GM23338 (cell line): ENCODE data around the gene NGB. TPM values are rescaled to one million over a fixed set of nuclear protein-coding genes. Genes with fewer than 3 reads are reported as not detected.

Experiments
- ATAC-seq: fragments of 200-7000 bp; cut with Tn5 transposase; 3 replicates; pipeline ENCODE4 v1.9.1; 2020
- DNase-seq: peaks from one replicate; pipeline ENCODE4 v3.0.0-alpha.2; 2015; ENCODE audit warnings: low spot score
- H2AFZ ChIP-seq: fragments of 200-600 bp; sonication (generic); 2 replicates; pipeline ENCODE4 v1.8.0; 2016; ENCODE audit warnings: antibody characterized with exemption, mild to moderate bottlenecking, moderate library complexity
- H3F3A ChIP-seq: fragments of 200-600 bp; sonication (generic); replicated peaks from 2 replicates; pipeline ENCODE4 v1.8.0; 2017; ENCODE audit warnings: antibody characterized with exemption, mixed run types, low read depth
- H3K27ac ChIP-seq: fragments of 200-600 bp; sonication (generic); 2 replicates; pipeline ENCODE4 v1.6.1; 2016; ENCODE audit warnings: low read depth
- H3K27me3 ChIP-seq: fragments of 200-600 bp; sonication (generic); 2 replicates; pipeline ENCODE4 v1.8.0; 2016; ENCODE audit warnings: mild to moderate bottlenecking, mixed run types, moderate library complexity; ENCODE audit not compliant: insufficient read depth
- H3K36me3 ChIP-seq: fragments of 200-600 bp; sonication (generic); 2 replicates; pipeline ENCODE4 v1.8.0; 2016; ENCODE audit warnings: mild to moderate bottlenecking; ENCODE audit not compliant: insufficient read depth
- H3K4me1 ChIP-seq: fragments of 200-600 bp; sonication (generic); 2 replicates; pipeline ENCODE4 v1.8.0; 2016; ENCODE audit warnings: mild to moderate bottlenecking, moderate library complexity; ENCODE audit not compliant: insufficient read depth
- H3K4me2 ChIP-seq: fragments of 200-600 bp; sonication (generic); 2 replicates; pipeline ENCODE4 v1.7.1; 2017; ENCODE audit warnings: mixed run types
- H3K4me3 ChIP-seq: fragments of 200-600 bp; sonication (generic); 2 replicates; pipeline ENCODE4 v1.6.1; 2016; ENCODE audit warnings: mixed run types
- H3K79me2 ChIP-seq: fragments of 200-600 bp; sonication (generic); replicated peaks from 2 replicates; pipeline ENCODE4 v1.8.0; 2017; ENCODE audit warnings: mild to moderate bottlenecking; ENCODE audit not compliant: insufficient read depth
- H3K9me2 ChIP-seq: fragments of 200-600 bp; sonication (generic); 2 replicates; pipeline ENCODE4 v1.8.0; 2017; ENCODE audit not compliant: insufficient read depth
- H4K20me1 ChIP-seq: fragments of 200-600 bp; sonication (generic); replicated peaks from 2 replicates; pipeline ENCODE4 v1.8.0; 2017; ENCODE audit warnings: mild to moderate bottlenecking; ENCODE audit not compliant: insufficient read depth
- H3K27ac Mint-ChIP-seq: 2 replicates; pipeline ENCODE4 v1.8.0; 2020; ENCODE audit warnings: inconsistent platforms, mild to moderate bottlenecking, moderate library complexity, mixed read lengths
- H3K27me3 Mint-ChIP-seq: 3 replicates; pipeline ENCODE4 v1.8.0; 2022; ENCODE audit warnings: low read depth, mild to moderate bottlenecking, moderate library complexity, mixed read lengths, inconsistent platforms; ENCODE audit not compliant: insufficient read depth, poor library complexity
- H3K36me3 Mint-ChIP-seq: 3 replicates; pipeline ENCODE4 v1.8.0; 2021; ENCODE audit warnings: low read depth, mild to moderate bottlenecking, inconsistent platforms, moderate library complexity, mixed read lengths
- H3K4me1 Mint-ChIP-seq: 3 replicates; pipeline ENCODE4 v1.8.0; 2020; ENCODE audit warnings: mild to moderate bottlenecking, inconsistent platforms, mixed read lengths
- H3K4me3 Mint-ChIP-seq: 3 replicates; pipeline ENCODE4 v1.8.0; 2021; ENCODE audit warnings: moderate library complexity, mild to moderate bottlenecking, inconsistent platforms, mixed read lengths
- H3K9me3 Mint-ChIP-seq: 3 replicates; pipeline ENCODE4 v1.8.0; 2020; ENCODE audit warnings: moderate library complexity, mild to moderate bottlenecking, inconsistent platforms, mixed read lengths
- EZH2 ChIP-seq: fragments of 200-600 bp; sonication (generic); IDR thresholded peaks from one replicate; pipeline ENCODE4 v1.8.0; 2017; ENCODE audit warnings: antibody characterized with exemption, mild to moderate bottlenecking, low read depth; ENCODE audit not compliant: unreplicated experiment
- EZH2phosphoT487 ChIP-seq: fragments of 200-600 bp; sonication (generic); IDR thresholded peaks from one replicate; pipeline ENCODE4 v1.8.1; 2018; ENCODE audit warnings: antibody characterized with exemption; ENCODE audit not compliant: unreplicated experiment
- JUNB ChIP-seq: IDR thresholded peaks from one replicate; pipeline ENCODE4 v1.6.1; 2016; ENCODE audit warnings: antibody characterized with exemption; ENCODE audit not compliant: unreplicated experiment
- STAT1 ChIP-seq: IDR thresholded peaks from one replicate; pipeline ENCODE4 v1.6.1; 2016; ENCODE audit warnings: antibody characterized with exemption; ENCODE audit not compliant: unreplicated experiment
- ZNF114 ChIP-seq: fragments of 250-450 bp; sonication (Bioruptor Pico); IDR thresholded peaks from 2 replicates; pipeline ENCODE4 v1.5.0; 2020; ENCODE audit warnings: mild to moderate bottlenecking, moderate library complexity
- ZNF331 ChIP-seq: fragments of 250-450 bp; sonication (Bioruptor Pico); IDR thresholded peaks from 2 replicates; pipeline ENCODE4 v1.5.0; 2020; ENCODE audit warnings: low read depth, mild to moderate bottlenecking, moderate library complexity
- polyA plus RNA-seq: library from polyadenylated mRNA; unstranded; fragments of >200 nt; fragmentation: Nextera tagmentation; extraction: Ambion mirVana; gene quantifications from 2 replicates; pipeline ENCODE4 v1.2.1, GENCODE V29; 2016
- total RNA-seq: library from RNA; depleted of rRNA; stranded (reverse); fragments of >200 nt; shearing (Covaris generic); gene quantifications from 2 replicates; pipeline ENCODE4 v1.2.3, GENCODE V29; 2014
- TF ChIP-seq, protein P1 (sequence below): IDR thresholded peaks from 2 replicates; pipeline ENCODE4 v1.6.1; 2016; ENCODE audit warnings: antibody characterized with exemption
- TF ChIP-seq, protein P2 (sequence below): fragments of 250-450 bp; sonication (Bioruptor Pico); IDR thresholded peaks from 2 replicates; pipeline ENCODE4 v1.5.0; 2020; ENCODE audit warnings: mild to moderate bottlenecking, moderate library complexity
- TF ChIP-seq, protein P3 (sequence below): IDR thresholded peaks from one replicate; pipeline ENCODE4 v1.6.1; 2018; ENCODE audit warnings: antibody characterized with exemption; ENCODE audit not compliant: unreplicated experiment

The NGB gene
- total and polyA plus RNA-seq, 2 experiments from 2014 or later, result 0.21 to 1.0 TPM

DNA sequence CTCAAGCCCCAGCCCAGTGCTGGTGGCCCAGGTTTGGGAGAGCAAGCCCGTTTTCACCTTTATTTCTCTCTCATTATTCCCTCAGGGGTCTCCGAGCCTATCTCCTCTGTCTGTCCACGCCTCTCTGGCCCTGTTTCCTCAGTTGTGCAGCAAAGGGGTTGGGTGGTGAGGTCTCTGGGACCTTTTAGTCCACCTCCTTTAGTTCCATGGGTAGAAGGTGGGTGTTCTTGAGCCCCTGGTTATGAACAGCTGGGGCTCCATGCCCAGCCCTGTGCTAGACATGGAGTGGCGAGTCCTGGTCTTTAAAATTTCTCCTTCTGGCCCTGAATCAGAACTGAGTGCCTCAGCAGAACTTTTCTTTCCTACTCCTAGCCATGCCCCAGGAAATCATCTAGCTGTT is 1.3 kb upstream of the NGB start:
- TF ChIP-seq EZH2, result no peak
- Histone ChIP-seq H2AFZ (no peak overlapping the region), H3K9me2 (no peaks in the 10 kb centered on the region), H3K4me1 (no peaks in the 10 kb centered on the region; the same call in 1 of the 2 replicates), H4K20me1 (no peaks in the 10 kb centered on the region; the same call in 1 of the 2 replicates), H3K4me3 (no peak overlapping the region), H3K27ac (no peak overlapping the region), H3K79me2 (no peaks in the 10 kb centered on the region), H3K27me3 (peaks cover 53% of the 10 kb centered on the region), H3K36me3 (no peaks in the 10 kb centered on the region), H3K4me2 (no peak overlapping the region), H3F3A (peaks cover 4% of the 10 kb centered on the region; the same call in 1 of the 2 replicates)
- Mint-ChIP-seq H3K4me1 (peaks cover 10% of the 10 kb centered on the region), H3K27ac (no peak overlapping the region), H3K36me3 (no peaks in the 10 kb centered on the region), H3K27me3 (peaks cover 48% of the 10 kb centered on the region), H3K4me3 (no peak overlapping the region; the same call in 2 of the 3 replicates), H3K9me3 (peaks cover 2% of the 10 kb centered on the region; the same call in 2 of the 3 replicates)
- DNase-seq (no peak), ATAC-seq (no peak)

DNA sequence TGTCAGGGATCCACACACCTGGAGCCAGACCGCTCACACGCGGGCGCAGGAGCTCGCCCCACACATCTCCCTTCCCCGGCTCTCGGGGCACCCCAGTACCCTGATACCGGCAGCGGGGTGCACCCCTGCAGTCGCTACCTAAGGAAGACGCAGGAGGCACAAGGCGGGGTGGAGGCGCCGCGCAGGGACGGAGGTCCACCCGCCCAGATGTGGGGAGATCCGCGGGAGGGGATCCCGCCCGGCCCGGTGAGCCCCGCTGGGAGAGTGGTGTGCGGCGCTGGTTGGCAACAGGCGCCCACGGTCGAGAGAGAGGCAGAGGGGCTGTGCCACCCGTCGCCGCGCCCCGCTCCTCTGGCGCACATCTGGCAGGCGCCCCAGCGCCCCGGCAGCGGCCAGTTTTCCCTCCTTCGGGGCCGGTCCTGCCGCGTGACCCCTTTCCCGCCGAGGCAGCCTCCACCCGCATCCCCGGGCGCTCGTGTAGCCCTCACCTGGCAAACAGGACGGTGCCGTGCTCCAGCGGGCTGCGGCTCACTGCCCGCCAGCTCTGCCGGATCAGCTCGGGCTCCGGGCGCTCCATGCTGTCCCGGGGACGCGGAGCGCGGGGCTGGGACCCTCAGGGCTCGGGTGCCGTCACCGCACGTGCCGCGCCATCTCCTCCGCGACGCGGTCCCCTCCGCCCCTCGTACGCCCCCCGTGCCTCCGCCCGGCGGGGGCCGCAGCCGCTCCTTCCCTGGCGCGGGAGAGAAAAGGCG is 469 bp downstream of the NGB start:
- Histone ChIP-seq H2AFZ (peak overlapping the region; percentile 91), H3K36me3 (no peaks in the 10 kb centered on the region), H3K4me2 (peak overlapping the region; percentile 81), H3K9me2 (no peaks in the 10 kb centered on the region), H3F3A (peaks cover 4% of the 10 kb centered on the region; the same call in 1 of the 2 replicates), H3K4me3 (peak overlapping the region; percentile 61), H3K79me2 (no peaks in the 10 kb centered on the region), H4K20me1 (no peaks in the 10 kb centered on the region; the same call in 1 of the 2 replicates), H3K4me1 (no peaks in the 10 kb centered on the region; the same call in 1 of the 2 replicates), H3K27ac (no peak overlapping the region), H3K27me3 (peaks cover 53% of the 10 kb centered on the region)
- Mint-ChIP-seq H3K9me3 (peaks cover 2% of the 10 kb centered on the region; the same call in 2 of the 3 replicates), H3K4me3 (peak overlapping the region; percentile 62), H3K36me3 (no peaks in the 10 kb centered on the region), H3K4me1 (peaks cover 9% of the 10 kb centered on the region), H3K27me3 (peaks cover 48% of the 10 kb centered on the region), H3K27ac (no peak overlapping the region)
- peak; percentile 51 for DNase-seq
- peak; percentile 60 for ATAC-seq
- TF ChIP-seq, protein P1, sequence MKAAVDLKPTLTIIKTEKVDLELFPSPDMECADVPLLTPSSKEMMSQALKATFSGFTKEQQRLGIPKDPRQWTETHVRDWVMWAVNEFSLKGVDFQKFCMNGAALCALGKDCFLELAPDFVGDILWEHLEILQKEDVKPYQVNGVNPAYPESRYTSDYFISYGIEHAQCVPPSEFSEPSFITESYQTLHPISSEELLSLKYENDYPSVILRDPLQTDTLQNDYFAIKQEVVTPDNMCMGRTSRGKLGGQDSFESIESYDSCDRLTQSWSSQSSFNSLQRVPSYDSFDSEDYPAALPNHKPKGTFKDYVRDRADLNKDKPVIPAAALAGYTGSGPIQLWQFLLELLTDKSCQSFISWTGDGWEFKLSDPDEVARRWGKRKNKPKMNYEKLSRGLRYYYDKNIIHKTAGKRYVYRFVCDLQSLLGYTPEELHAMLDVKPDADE, result no peak
- TF ChIP-seq ZNF114 (CRISPR knock-in tag) (no peak), EZH2 (peak; percentile 61), JUNB (no peak), STAT1 (no peak), EZH2phosphoT487 (peak; percentile 22), ZNF331 (no peak)
- TF ChIP-seq, protein P2, sequence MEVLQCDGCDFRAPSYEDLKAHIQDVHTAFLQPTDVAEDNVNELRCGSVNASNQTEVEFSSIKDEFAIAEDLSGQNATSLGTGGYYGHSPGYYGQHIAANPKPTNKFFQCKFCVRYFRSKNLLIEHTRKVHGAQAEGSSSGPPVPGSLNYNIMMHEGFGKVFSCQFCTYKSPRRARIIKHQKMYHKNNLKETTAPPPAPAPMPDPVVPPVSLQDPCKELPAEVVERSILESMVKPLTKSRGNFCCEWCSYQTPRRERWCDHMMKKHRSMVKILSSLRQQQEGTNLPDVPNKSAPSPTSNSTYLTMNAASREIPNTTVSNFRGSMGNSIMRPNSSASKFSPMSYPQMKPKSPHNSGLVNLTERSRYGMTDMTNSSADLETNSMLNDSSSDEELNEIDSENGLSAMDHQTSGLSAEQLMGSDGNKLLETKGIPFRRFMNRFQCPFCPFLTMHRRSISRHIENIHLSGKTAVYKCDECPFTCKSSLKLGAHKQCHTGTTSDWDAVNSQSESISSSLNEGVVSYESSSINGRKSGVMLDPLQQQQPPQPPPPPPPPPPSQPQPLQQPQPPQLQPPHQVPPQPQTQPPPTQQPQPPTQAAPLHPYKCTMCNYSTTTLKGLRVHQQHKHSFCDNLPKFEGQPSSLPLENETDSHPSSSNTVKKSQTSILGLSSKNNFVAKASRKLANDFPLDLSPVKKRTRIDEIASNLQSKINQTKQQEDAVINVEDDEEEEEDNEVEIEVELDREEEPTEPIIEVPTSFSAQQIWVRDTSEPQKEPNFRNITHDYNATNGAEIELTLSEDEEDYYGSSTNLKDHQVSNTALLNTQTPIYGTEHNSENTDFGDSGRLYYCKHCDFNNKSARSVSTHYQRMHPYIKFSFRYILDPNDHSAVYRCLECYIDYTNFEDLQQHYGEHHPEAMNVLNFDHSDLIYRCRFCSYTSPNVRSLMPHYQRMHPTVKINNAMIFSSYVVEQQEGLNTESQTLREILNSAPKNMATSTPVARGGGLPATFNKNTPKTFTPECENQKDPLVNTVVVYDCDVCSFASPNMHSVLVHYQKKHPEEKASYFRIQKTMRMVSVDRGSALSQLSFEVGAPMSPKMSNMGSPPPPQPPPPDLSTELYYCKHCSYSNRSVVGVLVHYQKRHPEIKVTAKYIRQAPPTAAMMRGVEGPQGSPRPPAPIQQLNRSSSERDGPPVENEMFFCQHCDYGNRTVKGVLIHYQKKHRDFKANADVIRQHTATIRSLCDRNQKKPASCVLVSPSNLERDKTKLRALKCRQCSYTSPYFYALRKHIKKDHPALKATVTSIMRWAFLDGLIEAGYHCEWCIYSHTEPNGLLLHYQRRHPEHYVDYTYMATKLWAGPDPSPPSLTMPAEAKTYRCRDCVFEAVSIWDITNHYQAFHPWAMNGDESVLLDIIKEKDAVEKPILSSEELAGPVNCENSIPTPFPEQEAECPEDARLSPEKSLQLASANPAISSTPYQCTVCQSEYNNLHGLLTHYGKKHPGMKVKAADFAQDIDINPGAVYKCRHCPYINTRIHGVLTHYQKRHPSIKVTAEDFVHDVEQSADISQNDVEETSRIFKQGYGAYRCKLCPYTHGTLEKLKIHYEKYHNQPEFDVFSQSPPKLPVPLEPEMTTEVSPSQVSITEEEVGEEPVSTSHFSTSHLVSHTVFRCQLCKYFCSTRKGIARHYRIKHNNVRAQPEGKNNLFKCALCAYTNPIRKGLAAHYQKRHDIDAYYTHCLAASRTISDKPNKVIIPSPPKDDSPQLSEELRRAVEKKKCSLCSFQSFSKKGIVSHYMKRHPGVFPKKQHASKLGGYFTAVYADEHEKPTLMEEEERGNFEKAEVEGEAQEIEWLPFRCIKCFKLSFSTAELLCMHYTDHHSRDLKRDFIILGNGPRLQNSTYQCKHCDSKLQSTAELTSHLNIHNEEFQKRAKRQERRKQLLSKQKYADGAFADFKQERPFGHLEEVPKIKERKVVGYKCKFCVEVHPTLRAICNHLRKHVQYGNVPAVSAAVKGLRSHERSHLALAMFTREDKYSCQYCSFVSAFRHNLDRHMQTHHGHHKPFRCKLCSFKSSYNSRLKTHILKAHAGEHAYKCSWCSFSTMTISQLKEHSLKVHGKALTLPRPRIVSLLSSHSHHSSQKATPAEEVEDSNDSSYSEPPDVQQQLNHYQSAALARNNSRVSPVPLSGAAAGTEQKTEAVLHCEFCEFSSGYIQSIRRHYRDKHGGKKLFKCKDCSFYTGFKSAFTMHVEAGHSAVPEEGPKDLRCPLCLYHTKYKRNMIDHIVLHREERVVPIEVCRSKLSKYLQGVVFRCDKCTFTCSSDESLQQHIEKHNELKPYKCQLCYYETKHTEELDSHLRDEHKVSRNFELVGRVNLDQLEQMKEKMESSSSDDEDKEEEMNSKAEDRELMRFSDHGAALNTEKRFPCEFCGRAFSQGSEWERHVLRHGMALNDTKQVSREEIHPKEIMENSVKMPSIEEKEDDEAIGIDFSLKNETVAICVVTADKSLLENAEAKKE (CRISPR knock-in tag), result no peak
- TF ChIP-seq, protein P3, sequence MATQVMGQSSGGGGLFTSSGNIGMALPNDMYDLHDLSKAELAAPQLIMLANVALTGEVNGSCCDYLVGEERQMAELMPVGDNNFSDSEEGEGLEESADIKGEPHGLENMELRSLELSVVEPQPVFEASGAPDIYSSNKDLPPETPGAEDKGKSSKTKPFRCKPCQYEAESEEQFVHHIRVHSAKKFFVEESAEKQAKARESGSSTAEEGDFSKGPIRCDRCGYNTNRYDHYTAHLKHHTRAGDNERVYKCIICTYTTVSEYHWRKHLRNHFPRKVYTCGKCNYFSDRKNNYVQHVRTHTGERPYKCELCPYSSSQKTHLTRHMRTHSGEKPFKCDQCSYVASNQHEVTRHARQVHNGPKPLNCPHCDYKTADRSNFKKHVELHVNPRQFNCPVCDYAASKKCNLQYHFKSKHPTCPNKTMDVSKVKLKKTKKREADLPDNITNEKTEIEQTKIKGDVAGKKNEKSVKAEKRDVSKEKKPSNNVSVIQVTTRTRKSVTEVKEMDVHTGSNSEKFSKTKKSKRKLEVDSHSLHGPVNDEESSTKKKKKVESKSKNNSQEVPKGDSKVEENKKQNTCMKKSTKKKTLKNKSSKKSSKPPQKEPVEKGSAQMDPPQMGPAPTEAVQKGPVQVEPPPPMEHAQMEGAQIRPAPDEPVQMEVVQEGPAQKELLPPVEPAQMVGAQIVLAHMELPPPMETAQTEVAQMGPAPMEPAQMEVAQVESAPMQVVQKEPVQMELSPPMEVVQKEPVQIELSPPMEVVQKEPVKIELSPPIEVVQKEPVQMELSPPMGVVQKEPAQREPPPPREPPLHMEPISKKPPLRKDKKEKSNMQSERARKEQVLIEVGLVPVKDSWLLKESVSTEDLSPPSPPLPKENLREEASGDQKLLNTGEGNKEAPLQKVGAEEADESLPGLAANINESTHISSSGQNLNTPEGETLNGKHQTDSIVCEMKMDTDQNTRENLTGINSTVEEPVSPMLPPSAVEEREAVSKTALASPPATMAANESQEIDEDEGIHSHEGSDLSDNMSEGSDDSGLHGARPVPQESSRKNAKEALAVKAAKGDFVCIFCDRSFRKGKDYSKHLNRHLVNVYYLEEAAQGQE, result no peak
